CD4-positive, alpha-beta T cell treated with Interferon gamma for 1 hour (primary cell): ENCODE measurements around the gene DHRS7.

Experiments
- DNase-seq: peaks from one replicate; pipeline ENCODE4 v3.0.0-alpha.2; 2020

Gene DHRS7

DNA sequence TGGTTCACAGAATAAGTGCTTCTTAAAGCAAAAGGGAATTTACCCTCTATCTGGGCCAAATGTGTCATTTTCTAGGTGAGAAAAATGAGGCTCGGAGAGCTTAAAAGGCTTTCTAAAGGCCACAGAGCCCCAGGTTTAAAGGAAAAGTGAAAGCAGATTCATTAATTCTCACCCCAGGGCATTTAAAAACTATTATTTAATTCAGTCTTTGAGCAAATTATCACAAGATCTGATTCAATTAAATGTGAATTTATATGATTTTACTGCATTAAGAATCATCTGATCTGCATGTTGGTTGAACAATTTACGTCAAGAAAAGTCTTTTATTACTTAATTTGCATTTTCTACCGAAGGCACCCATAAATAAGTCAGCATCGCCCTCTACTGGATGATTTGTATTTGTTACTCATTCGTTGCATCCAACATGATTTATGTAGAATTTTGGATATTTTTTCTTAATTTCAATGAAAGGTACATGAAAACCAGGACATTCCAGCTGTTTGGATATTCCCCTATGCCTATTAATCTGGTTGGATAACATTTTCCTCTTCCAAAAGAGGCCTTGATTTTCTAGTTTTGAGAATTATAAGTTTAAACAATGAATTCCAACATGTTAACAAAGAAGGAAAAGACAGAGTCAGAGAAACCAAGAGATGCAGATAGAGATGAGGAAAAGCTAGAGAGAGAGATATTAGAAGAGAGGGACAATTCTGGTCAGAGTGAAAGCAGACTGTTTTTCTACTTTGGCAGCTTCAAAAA, 19.1 kb upstream of the DHRS7 start:
- DNase-seq, result no peak

DNA sequence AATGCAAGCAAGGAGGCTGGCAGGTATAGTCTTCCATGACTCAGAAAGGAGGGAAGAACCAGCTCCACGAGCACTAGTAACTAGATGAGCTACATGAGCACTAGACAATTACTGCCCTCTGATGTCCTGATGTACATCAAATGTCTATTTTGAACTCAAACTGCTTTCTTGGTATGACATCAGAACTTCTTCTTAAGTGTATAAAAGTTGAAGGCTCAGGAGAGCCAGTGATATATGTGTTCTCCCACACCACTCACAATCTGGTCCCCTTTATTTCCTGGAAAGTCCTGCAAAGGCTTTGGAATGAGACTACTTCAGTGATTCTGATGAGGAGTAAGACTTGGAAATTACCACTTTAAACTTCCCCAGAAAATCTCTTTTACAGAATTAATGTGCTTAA, 18.5 kb upstream of the DHRS7 start:
- DNase-seq, result no peak

DNA sequence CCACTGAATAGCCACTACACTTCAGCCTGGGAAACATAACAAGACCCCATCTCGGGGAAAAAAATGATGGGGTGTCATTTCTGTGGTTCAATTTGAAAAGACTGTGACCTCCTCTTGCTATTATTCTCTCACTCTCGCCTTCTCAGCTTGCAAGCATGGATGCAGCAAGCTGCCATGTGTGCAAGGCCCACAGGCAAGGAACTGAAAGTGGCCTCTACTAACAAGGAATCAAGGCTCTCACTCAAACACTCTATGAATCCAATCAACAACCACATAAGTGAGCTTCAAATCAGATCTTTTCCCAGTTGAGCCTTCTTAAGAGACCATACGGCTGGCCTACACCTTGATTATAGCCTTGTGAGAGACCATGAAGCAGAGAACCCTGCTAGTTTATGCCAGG, 17.9 kb upstream of the DHRS7 start:
- no peak for DNase-seq

DNA sequence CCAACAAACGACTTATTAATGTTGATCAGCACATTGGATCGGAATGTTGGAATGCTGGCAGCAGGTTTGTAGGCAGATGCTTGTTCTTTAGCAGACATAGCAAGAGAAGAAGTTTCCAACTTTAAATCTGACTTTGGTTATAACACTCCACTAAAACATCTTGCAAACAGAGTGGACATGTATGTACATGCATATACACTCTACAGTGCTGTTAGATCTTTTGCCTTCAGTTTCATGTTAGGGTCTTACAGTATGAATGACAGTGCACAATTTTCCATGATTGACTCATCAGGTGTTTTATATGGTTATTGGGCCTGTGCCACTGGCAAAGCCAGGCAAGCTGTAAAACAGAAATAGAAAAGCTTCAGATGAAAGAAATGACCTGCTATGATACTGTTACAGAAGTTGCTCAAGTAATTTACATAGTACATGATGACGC, 14.3 kb upstream of the DHRS7 start:
- DNase-seq, result no peak

DNA sequence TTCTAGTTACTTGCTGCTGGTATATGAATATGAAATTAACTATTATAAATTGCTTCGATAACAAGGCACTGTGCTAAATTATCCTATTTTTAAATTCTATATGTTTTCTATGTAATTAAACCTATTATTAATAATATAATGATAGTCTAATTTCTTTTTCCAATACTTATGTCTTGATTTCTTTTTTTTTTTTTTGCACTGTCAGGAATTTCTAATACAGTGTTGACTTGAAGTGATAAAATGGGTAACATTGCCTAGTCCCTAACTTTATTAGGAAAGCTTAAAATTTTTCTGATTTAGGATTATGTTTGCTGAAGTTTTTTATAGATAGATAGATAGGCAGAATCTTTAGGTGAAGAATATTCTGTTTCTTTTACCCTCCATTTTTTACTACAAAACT, 13.6 kb upstream of the DHRS7 start:
- no peak for DNase-seq

DNA sequence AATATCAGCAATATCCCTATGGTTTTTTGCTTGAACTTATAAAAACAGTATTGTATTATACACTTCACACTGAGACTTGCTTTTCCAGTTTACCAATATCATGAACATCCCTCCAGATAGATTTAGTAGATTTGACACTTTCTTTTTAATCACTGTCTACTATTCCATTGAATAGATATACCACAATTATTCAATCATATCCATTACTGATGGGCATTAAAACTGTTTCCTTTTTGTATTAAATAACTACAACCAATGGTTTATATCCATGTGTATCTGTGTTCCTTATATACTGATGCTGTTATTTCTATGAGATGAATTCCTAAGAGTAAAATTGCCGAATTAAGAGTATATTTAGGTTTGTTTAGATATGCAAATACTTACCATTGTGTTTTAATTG, 13.0 kb upstream of the DHRS7 start:
- no peak for DNase-seq

DNA sequence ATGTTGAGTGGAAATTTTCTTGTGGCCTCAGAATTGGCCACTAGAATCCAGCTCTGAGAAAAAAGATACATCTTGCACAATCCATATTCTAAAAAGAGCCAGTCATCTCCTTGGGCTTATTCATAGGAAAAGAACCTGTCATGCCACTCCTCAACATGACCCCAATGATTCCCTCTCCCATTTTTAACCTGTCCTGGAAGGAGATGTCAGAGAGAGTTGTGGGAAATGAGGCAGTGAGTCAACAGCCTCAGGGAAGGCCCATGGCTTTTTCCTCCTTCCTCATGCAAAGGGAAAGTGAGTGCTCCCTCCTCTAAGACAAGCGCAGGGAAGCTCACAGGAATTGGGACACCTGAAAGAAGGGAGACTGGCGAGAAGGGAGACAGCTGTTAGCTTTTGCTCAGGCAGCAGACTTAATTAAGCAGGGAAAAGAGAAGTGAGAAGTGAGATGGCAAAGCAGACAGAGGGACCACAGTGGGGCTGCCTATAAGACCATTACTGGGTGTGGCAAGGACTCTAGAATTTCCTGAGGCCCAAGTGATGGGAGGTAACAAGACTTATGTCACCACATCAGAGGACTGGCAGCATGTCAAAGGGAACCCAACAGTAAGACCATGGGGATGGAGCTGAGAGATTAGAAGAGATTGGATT, 10.2 kb upstream of the DHRS7 start:
- DNase-seq, result no peak

DNA sequence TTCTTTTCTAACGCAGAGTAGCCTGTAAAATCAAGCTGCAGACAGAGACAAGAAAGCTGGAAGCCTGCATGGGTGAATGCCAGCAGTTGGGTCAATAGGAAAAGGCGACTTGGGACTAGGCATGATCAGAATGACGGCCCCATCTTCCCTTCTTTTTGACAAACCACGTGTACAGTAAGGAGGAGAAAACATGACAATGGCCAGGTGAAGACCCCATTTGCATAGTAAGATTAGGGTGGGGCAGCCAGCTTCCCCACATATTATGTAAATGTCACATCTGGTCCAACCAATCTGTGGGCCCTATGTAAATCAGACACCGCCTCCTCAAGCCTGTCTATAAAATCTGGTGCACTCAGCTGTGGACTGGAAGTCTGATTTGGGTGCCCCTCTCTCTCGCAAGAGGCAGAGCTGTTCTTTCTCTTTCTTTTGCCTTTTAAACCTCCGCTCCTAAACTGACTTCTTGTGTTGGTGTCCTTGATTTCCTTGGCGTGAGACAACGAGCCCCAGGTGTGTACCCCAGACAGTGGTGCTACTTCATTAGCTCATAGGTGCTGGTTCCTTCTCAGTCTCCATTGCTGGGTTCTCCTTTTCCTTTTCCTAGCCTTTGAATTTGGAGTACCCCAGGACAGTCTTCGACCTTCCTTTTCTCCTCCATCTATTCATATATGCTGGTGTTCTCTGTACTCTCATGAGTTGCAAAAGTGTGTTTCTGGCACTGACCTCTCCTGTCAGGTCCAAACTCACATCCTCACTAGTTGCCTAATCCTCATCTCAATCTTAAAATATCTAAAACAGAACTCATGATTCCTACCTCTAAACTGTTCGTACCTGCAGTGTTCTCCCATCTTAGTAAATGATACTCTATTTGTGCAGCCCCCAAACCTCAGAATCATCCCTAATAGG, 9.4 kb upstream of the DHRS7 start:
- no peak for DNase-seq

DNA sequence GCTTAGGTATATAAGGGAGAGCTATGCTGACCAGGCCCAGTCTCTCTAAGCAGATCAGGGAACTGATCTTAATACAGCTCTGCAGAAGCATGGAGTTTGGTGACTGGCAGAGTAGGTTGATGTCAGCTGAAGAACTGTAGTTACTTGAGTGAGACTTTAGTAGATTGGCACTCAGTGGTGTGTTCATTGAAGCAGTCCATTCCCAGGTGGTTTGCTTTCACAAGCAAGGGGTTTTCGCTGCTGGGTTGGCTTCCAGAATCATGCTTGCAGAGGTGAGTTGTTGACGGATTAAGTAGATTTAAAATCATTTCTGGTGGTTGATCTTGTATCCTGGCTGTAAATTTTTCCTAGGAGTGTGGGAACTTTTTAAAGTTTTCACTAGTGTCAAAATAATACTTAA, 6.5 kb upstream of the DHRS7 start:
- no peak for DNase-seq

DNA sequence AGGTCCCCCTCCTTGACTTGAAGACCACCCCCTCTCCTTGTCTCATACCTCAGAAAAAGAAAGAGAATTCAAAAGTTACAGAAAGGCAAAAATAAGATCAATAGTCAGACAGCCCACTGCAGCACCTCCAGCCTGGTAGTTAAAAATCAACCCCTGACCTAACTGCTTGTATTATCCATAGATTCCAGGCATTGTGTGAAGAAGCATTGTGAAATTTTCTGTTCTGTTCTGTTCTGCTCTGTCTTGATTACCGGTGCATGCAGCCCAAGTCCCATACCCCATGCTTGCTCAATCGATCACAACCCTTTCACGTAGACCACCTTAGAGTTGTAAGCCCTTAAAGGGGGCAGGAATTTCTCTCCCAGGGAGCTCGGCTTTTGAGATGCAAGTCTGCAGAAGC, 5.8 kb upstream of the DHRS7 start:
- no peak for DNase-seq

DNA sequence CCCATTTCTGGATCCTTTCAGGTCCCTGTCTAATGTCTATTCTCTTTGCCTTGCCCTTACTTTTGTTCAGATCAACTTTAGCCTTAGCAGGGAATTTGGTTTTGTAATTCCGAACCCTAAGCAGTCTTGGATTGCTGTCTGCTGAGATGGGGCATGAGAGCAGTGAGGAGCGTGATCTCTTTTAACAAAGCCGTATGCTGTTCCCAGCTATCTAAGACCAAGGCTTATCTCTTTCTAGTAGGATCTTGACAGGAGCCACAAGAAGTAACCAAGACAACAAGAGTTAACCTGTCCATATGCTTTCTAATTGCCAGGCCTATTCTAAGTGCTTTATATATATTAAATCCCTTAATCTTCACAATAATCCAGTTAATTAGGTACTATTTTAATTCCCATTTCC, 4.5 kb upstream of the DHRS7 start:
- DNase-seq, result no peak

DNA sequence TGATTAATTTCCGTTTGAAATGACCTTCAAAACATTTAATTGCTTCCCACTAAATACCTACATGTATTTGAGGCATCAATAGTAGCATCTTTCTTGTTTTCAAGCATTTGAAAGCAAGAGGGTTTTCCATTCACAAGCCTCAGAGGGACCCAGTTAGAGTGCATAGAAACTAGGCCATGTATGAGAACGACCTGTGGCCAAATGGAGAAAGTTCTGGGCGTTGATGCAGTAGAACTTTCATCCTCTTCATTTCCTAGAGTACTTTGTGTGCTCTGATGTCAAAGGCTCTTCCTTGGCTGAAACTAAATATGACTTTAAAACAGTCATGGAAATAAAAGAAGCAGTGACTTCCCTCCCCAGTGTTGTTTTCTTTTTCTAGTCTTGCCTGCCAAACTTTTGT, 944 bp upstream of the DHRS7 start:
- no peak for DNase-seq

DNA sequence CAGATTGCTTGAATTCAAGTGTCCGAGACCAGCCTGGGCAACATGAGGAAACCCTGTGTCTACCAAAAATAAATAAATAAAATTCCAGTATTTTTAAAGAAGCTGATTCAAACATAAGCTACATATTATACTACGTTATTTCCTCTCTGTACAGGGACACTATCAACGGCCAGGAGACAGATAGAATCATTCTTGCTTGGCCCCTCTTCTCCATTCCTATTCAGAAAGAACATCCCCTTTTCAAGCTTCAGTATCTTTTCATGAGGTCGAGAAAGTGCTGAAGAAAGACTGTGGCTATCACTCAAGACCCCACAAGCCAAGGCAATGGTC, 314 bp upstream of the DHRS7 start:
- DNase-seq, result no peak

DNA sequence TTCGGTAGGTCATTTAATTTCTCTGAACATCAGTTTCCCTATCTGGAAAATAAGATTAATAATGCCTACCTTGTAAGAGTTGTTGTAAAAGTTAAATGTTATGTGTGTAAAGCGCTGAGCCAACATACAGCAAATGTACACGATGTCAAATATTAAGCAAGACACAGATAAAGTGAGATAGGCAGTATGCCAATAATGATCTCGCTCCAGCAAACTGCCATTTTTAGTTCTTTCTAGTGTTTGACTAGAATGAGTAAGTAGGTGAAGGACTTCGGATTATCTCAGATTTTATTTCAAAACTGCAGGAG, 840 bp downstream of the DHRS7 start:
- no peak for DNase-seq

DNA sequence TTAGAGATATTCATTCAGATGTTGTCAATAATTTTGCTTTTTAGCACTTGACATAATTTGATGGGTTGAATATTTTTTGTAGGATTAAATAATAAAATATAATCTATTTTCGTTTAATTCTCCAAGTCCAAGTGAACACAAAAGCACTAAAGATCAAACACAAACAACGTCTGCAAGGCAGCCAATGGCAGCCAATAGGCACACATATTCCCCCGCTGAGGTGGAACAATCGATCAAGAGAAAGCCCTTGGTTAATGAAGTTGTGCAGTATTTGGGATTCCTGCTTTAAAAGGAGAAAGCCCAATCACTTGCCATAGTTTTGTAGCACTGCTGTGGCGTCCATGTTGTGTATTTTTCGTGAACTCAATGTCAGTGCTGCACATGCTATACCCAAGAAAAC, 1.5 kb downstream of the DHRS7 start:
- no peak for DNase-seq

DNA sequence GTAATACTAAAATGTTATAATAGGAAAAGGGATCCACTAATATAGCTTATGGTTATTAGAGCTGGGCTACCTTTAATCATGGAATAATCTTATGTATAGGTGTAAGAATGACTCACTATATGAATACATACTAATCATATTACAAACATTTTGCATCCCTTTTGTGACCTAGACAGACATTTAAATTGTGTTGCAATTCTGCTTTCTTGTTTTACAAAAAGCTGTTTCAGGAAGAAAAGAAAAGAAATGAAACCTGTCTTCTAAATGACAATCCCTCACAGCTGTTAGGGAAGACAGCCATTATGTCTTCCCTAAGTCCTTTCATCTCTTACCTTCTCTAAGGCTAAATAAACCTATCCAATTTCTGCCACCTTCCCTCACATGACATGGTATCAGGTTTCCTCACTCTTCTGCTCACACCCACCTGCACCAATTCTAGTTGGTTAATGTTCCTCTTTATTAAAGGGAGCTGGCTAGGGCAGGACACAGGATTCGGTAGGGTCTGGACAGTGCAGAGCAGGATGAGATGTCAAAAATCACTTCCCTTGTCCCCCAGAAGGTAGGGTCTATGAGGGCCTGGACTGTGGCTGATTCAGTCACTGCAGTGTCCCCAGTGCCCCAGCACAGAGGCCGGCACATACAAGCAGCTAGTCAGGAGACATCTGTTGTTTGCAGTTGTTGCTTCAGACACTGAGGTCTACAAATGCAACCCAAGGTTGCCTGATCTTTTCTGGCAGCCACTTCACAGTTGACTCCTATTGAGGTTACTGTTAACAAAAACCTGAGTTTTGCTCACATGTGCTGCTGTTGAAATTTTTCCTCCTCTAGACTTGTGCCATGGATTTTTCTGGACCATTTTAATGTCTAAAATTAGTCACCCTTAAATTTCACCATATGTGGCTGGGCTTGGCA, 3.7 kb downstream of the DHRS7 start:
- DNase-seq, result no peak

DNA sequence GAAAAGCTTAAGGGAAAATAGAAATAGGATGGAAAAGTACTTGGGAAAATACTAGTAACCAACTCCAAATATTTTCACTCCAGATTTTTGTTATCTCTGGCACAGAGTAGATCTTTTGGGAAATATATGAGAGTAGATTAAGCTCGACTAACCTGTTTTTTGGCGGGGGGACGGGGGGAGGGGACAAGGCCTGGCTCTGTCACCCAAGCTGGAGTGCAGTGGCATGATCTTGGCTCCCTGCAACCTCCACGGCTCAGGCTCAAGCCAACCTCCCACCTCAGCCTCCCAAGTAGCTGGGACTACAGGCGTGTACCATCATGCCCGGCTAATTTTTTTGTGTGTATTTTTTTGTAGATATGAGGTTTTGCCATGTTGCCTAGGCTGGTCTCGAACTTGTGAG, 4.8 kb downstream of the DHRS7 start:
- DNase-seq, result no peak

DNA sequence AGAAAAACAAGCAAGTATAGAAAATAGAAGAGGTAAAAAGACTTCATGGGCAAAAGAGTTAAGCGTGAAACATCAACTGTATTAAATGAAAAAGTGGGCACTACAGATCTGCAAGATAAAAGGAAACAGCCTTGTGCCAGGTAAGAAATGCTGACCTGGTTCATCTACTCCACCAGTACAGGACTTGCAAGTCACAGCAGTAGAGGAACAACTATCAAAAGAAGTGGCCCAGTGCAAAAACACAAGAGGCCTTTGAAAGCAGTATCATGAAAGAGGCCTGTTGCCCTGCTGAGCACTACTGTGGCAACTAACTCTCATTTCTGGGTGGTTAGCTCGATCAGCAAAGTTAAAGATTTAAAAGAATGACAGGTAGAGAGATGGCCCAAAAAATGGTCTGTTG, 10.5 kb downstream of the DHRS7 start:
- DNase-seq, result no peak

DNA sequence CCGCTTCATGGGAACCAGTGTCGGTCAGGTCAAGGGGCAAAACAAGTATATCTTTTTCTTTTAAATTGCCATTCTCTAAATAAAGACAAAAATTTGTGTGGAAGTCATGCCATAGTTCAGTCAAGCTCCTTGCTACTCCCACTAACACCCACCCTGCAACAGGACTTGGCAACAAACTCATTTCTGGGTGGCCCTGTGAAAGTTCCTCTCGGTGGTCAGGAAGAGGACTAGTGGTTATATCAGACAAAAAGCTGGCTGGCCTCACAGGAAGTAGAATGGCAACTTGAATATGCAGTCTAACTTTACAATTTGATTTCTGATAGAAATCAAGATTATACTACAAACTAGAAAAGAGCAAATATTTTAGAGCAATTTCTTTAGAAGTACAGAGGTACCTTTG, 11.2 kb downstream of the DHRS7 start:
- DNase-seq, result no peak

DNA sequence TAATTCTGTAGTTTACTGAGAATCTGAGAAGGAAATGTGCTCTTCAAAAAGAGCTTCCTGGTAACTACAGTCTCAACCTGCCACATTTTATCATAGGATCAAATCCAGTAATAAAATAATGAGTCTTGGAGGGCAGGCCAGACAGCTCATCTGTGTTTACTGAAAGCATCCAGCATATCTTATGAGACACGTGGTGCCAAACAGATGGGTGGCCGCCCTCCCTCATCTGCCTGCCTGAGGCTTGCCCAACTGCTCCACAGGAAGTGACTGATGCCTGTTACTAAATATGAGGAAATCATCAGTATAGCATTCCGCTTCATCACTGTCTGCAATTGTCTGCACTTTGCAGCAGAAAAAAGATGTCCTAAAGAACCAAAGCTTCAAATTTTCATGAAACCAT, 13.5 kb downstream of the DHRS7 start:
- peak; percentile 78 for DNase-seq

DNA sequence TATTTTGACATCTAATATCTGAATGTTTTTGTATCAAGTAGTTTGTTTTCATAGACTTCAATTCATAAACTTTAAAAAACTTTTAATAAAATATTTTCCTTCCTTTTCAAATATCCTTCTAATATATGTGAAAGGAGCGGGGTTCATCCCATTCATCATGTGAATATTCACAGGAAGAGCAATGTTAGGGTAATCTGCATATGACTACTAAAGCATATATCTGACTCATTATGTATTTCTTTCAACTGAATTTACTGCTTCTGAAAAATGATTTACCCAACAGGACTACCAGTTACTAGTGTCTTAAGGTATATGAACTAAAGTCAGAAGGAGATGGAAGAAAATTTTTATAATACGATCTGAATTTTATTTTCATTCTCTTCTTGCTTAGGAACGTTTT, 30.5 kb downstream of the DHRS7 start:
- DNase-seq, result no peak

DNA sequence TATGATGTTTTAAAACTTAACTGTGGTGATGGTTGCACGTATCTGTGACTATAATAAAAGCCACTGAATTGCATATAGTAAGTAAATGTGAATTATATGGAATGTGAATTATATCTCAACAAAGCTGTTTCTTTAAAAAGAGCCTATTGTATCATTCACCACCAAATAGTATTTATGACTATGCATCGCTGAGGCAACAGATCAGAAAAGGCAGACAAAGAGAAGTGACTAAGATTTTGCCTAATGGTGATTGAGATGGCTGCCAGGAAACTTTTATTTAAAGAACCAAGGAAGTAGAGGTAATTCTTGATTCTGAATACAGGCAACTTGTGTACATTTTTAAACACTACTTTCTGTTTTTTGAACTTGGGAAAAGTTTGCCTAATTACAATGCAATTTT, 31.7 kb downstream of the DHRS7 start:
- no peak for DNase-seq

DNA sequence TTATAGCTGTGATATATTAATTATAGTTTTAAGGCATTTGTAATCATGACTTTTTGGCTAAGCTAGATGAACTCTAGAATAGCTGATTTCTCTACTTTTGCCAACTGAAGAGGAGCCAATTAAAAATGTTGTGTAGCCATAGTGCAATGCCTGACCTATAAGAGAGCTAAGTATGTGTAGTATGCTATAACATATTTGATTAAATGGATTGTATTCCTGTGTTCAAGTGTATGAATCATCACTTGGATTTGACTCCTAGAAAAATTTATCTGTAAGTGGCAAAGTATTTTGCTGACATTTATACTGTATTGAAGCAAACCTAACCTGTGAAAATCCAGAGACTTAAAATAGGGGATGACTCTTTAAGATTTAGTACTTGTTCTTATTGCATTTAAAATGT, 39.3 kb downstream of the DHRS7 start:
- DNase-seq, result no peak
